ENCODE results near the gene TFF2.

TFF2 gene

DNA sequence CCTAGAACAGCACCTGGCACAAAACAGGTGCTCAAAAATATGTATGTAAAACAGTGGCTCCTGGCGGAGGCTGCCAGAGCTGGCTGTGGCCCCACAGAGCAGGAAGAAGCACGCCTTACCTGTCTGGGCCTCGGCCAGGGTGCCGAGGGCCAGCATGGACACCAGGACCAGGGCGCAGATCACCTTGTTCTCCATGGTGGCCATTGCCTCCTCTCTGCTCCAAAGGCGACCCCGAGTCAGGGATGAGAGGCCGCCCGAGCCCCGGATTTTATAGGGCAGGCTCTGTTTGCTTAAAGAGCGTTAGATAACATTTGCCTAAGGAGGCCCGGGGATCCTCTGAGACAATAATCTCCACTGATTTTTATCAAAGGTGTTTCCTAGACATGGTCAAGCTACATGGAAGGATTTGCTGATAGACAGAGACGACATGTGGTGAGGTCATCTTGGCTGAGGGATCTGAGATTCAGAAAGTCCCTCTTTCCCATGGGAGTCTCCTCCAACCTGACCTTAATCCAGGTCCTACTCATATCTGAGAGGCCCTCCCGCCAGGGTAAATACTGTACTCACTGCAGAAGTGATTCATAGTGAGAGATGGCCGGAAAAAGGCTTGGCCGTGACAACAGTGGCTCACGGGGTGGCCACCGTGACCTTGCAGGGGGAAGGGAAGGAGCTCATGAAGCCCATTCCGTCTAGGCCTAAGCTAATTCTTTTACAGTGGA lies 15.7 kb upstream of the TFF2 start, which contains the start of gene TFF1:
TSS of gene TFF1 (minus strand) at position 244 of the 719 bp plus-strand sequence. CDS start at position 204, 40 bp downstream.
- no peak for DNase-seq (ENCODE audit: low spot score)

DNA sequence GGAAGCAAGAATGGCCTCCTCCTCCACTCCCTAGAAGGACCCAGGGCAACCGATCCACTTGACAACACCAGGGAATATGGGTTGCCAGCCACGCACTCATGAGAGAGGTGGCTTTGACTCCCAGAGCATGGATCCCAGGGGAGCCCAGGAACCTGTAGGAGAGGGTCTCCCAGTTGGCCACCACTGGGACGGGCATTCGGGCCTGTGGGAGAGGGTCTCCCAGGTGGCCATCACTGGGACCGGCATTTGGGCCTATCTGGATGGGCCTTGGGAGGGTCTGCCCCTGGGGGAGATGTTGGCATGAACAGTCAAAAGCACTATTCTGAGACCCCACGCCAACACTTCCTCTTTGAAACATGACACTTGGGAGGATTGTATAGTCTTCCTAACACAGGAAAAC lies 15.0 kb upstream of the TFF2 start:
- DNase-seq (ENCODE audit: low spot score), result no peak

DNA sequence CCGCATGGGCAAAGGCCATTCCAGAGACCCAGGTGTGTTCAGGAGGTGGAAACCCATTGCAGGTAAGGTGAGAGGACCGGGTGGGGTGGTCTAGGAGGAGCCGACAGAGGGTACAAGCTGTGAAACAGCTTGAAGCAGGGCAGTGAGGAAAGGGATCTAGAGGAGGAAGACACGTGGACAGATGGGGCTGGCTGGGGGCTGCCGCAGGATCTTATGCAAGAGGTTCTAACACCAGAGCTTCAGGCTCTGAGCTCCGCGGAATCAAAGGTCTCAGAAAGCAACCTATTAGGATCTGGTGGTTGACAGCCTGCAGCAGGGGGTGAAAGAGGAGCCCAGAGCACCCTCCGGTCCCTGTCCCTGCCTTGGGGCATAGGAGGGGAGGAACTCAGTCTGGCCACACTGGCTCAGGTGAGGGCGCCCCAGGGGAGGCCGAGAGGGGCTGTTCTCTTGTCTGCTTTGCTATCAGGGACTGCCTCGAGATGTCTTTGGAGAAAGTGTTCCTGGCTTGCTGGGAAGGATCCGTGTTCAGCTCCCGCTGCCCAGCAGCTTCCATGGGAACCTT lies 13.6 kb upstream of the TFF2 start:
- no peak for DNase-seq (ENCODE audit: low spot score)

DNA sequence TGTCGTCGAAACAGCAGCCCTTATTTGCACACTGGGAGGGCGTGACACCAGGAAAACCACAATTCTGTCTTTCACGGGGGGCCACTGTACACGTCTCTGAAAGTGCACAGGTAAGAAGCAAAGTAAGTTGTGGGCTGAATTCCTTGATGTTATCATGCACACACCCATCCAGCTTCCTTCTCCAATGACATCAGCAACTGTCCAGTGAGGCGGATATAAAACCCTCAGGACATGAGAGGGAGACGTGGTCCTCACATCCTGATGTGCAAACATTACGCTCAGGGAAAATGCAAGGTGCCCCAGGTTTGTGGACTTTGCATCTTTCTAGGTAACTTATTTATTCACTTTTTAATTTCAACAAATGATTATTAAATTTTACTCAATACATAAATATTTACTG lies 12.5 kb upstream of the TFF2 start:
- no peak for DNase-seq (ENCODE audit: low spot score)

DNA sequence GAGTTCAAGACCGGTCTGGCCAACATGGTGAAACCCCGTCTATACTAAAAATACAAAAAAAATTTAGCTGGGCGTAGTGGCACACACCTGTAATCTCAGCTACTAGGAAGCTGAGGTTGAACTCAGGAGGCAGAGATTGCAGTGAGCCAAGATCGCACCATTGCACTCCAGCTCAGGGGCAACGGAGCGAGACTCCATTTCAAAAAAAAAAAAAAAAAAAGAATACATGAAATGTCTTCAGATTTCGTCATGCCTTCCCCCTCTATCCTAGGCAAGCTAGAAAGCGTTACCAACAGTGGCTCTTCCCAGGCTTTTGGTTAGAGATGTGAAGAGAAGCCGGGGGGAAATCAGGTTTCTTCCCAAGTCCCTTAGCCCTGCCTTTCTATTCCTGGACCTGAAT lies 11.9 kb upstream of the TFF2 start:
- DNase-seq (ENCODE audit: low spot score), result no peak

DNA sequence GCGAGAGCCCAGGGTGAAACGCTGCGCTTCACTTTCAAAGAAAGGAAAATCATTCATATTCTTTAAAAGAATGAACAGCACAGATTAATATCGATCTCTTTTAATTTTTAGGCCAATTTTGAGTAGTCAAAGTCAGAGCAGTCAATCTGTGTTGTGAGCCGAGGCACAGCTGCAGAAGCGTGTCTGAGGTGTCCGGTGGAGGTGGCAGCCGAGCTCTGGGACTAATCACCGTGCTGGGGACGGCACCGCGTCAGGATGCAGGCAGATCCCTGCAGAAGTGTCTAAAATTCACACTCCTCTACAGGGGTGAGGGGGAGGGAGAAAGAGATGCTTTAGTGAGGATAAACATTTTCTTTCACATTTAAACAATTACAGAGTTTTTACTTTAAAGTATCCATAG lies 11.4 kb upstream of the TFF2 start:
- DNase-seq (ENCODE audit: low spot score), result no peak

DNA sequence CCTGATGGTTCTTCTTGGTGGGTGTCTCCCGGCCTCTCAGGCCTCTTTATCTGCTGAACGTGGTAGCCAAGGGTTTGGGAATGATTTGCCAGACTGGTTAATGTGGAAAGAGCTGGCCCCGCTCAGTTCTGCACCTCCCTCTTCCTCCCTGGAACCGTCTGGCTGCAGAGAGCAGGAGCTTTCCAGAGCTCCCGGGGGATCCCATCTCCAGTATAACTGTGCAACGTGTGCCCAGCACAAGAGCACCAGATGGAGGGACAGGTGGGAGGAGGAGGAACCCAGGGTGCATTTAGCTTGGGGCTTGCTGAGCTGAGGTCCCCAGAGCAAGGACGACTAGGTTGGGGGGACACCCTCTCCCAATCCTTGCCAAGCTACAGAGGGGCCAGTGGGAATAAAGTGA lies 10.5 kb upstream of the TFF2 start:
- no peak for DNase-seq (ENCODE audit: low spot score)

DNA sequence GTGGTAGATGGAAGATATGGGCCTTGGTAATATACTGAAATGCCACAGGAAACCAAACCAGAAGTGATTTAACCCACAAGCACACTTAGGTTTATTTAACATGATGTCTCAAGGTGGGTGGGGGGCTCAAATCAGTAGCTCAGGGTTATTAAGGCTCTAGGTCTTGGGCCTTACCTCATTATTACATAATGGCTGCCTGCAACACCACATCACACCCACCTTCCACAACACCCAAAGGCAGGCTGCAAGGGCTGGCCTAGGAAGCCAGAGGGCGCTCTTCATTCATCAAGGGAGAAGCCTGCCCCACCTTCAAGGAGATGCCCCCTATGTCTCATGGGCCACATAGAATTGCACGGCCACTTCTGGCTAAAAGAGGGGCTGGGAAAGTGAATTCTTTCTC lies 9.5 kb upstream of the TFF2 start:
- DNase-seq (ENCODE audit: low spot score), result no peak

DNA sequence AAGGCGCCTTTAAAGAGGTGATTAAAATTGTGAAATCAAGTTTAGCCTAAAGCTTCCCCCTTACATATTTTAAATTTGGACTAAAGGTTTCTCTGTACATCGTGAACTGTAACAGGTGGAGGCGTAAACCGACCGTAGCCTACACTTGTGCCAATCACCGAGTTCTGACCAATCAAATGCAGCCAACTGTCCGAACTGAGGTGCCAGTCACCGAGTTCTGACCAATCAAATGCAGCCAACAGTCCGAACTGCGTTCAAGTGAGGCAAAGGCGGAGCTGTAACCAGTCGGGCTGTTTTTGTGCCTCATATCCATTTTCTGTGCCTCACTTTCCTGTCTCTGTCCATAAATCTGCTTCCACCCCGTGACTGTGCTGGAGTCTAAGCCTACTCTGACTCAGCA lies 8.1 kb upstream of the TFF2 start:
- DNase-seq (ENCODE audit: low spot score), result no peak

DNA sequence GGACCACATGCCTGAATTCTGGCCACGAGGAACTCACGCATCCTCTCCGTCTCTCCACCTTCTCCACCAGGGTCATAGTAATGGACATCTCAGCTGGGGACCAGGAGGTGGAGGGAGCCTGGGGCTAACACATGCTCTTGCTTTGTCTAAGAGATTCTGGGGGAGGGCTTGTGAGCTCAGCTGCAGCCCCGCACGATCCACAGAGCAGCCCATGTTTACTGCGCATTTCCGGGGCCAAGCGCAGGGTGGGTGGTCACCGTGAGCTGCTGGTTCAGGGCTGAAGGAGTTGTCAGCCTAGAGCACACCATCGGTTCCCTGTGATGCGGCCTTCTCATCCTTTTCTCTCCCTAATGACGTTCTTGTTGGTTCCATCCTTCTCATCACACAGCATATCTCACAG lies 7.5 kb upstream of the TFF2 start:
- no peak for DNase-seq (ENCODE audit: low spot score)

DNA sequence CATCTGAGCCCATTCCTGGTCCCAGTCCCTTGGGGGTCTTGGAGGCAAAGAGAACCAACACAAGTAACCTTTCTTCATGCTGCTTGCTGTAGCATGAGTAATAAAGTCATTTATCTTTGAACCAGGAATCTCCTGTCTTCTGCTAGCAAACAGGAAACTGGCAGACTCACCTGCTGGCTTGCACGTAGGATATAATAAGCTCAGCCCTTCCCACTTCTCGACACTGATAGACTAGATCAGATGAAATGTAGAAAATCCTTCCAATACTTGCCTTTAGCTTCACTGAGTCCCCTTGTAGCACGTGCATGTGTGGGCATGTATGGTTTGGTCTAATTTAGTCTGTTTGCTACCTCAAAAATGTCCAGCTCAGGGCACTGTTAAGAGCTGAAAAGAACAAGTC lies 6.5 kb upstream of the TFF2 start:
- DNase-seq (ENCODE audit: low spot score), result no peak

DNA sequence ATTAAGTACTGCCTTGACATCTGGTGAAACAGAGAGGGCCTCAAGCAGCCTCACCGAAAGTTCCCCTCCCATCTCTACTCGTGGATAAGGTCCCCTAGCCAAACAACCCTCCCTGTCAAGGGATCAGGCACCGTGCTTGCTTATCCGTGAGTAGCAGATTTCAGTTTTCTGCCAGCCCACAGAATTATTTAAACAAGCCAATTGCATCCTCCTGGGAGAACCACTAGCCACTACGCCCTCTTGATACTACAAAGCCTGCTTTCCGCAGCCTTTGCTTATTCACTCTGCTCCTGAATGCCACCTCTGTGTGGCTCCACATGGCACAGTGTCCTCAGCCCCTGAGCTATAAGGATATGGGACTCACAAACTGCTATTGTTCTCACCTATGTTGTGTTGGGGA lies 5.9 kb upstream of the TFF2 start:
- no peak for DNase-seq (ENCODE audit: low spot score)

DNA sequence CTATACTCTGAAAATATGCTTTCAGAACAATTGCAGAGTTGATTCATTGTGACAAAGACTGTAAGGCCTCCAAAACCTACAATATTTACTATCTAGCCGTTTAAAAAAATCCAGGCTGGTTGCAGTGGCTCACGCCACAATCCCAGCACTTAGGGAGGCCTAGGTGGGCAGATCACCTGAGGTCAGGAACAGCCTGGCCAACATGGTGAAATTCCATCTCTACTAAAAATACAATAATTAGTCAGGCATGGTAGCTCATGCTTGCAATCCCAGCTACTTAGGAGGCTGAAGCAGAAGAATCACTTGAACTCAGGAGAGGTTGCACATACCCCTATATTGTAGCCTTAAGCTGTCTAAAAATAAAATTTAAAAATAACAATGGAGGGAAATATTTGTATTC lies 5.3 kb upstream of the TFF2 start:
- no peak for DNase-seq (ENCODE audit: low spot score)

DNA sequence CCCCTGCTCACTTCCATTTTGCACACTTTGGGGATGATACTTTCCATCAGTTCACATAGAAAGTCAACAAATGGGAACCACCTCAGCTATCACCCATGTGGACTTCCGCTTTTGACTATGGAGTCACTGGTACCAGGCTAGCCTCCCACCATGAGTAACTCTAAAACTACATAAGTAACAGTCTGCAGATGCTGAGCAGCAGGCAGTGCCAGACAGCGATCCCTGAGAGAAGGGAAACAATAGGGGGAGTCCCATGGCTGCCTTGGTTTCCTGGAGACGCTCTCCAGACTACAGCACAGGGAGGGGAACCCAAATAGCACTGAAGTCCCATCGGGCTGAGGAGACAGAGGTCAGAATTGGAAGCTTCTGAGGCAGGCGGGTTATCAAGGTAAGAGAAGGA lies 2.8 kb upstream of the TFF2 start:
- no peak for DNase-seq (ENCODE audit: low spot score)

DNA sequence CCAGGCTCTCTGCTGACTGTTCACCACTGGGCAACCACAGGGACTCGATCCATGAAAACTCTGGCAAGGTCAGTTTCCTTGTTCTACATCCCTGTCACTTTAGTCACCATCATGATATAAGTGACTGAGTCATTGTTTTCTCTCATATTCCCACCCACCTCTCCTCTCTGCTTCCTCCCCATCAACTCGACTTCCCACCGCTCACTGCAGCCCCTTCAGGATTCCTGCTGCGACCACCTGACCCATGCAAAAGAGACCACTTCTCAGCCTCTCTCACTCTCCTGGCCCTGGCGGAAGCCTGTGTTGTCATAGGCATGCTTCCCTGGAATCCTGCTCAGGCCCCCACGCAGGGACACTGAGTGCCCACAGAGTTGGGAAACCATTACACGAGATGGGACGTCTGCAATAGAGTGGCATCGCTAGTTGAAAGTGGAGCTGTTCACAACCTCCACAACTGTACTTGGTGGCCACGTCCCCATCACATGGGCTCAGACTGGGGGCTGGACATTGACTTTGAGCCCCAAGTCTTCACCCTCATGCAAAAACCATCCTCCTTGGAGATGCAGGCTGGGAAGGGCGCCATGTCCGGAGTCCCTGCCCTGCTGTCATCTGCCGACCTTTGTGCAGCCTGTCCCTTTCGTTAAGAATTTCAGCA lies 1.8 kb upstream of the TFF2 start:
- DNase-seq (ENCODE audit: low spot score), result no peak

DNA sequence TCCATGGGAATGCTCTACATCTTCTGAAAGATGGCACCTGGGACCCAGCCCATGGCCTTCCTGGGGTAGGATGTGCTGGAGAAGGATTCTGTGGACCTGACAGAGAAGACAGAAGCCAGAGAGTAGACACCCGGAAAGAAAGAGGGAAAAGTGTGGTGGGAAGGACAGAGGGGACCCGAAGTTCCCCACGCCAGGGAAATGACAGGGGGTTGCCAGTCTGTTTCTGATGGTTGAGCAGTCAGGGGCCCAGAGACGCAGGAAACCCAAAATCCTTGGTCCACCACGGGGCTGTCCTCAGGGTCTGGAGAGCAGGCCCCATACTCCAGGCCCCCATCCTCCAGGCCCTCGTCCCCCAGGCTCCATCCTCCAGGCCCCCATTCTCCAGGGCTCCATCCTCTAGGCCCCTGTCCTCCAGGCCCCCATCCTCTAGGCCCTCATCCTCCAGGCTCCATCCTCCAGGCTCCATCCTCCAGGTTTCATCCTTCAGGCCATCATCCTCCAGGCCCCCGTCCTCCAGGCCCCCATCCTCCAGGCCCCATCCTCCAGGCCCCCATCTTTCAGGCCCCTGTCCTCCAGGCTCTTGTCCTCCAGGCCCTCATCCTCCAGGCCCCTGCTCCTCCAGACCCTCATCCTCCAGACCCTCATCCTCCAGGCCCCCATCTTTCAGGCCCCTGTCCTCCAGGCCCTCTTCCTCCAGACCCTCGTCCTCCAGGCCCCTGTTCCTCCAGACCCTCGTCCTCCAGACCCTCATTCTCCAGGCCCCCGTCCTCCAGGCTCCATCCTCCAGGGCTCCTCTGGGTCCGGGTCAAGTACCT lies 1.0 kb upstream of the TFF2 start:
- DNase-seq (ENCODE audit: low spot score), result no peak

DNA sequence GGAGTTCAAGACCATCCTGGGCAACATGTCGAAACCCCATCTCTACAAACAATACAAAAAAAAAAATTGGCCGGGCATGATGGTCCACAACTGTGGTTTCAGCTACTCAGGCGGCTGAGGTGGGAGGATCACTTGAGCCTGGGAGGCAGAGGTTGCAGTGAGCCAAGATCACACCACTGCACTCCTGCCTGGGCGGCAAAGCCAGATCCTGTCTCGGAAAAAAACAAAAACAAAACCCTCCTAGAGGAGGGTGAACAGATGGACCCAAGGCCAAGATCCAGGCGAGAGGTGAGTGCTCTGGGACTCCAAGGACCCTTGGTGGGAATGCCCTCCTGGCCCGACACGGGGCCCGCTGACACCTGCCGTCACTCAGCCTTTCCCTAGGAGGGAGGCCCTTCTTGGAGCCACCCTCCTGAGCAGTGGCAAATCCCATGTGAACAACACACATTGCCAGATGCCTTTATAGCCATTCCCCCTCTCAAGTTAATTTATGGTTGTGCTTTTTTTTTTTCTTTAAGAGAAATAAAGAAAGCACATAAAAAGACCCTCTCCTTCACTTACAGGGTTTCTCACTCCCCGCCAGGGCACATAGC lies 380 bp downstream of the TFF2 start:
- no peak for DNase-seq (ENCODE audit: low spot score)

DNA sequence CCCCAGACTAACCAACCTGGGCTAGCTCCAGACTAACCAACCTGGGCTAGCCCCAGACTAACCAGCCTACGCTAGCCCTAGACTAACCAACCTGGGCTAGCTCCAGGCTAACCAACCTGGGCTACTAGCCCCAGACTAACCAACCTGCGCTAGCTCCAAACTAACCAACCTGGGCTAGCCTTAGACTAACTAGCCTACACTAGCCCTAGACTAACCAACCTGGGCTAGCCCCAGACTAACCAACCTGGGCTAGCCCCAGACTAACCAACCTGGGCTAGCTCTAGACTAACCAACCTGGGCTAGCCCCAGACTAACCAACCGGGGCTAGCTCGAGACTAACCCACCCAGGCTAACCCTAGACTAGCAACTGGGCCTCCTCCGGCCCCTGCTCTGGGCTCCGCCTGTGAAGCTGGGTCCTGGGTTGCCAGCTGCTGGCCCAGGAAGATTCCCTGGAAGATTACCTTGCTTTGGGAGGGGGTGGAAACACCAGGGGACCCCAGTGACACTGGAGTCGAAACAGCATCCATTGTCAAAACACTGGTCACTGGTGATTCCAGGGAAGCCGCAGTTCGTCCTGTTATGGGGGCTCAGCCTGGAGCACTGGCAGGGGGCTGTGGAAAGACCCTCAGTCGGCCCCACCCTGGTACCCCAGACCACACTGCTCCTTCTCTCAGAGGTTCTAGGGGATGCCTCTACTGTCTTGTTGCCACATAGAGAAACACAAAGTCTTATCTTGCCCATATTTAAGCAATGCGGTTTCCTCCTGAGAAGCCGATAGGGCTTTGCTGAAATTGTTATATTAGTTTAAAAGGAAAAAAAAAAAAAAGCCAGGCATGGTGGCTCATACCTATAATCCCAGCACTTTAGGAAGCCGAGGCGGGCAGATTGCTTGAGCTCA lies 1.1 kb downstream of the TFF2 start:
- no peak for DNase-seq (ENCODE audit: low spot score)

DNA sequence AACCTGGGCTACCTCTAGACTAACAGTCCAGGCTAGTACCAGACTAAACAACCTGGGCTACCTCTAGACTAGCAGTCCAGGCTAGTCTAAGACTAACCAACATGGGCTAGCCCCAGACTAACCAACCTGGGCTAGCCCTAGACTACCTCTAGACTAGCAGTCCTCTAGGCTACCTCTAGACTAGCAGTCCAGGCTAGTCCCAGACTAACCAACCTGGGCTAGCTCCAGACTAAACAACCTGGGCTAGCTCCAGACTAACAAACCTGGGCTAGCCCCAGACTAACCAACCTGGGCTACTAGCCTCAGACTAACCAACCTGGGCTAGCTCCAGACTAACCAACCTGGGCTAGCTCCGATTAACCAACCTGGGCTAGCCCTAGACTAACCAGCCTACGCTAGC lies 2.0 kb downstream of the TFF2 start:
- no peak for DNase-seq (ENCODE audit: low spot score)

DNA sequence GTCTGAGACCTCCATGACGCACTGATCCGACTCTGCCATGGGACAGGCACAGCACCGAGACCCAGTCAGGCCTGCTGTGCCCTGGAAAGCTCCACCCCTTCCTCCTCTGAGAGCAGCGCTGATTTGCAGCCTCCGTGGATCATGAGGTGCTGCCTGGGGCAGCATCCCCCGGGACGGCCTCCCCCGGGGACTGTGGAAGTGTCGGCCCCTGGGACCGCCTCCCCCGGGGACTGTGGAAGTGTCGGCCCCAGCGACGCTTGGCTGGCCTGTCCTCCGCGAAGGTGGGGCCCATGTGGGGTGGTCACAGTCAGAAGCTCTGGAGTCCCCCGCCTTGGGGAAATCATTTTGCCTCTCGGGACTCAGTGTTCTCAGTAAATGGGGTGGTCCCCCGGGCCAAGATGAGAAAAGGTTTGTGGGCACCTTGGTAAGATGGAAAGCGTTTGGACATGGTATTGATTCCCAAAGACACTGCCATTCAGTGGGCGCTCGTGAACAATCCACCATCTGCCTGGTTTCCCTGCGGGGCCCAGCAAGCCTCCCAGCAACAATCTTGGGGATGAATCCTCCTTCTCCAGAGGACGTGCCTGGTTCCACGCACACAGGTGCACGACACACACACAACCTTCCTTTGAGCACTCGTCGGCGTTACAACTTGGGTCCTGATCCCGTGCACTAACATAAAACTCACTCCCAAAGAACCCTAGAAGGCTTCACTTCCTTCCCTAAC lies 3.0 kb downstream of the TFF2 start:
- no peak for DNase-seq (ENCODE audit: low spot score)

All from GM03348 (cell line).